Parathyroid adenoma (tissue), 2 donors: ENCODE results near the gene PRPF40A.
"Not testable (repeated sequence)": the region's sequence is repeated elsewhere in the genome, so short reads cannot be mapped to it uniquely, and the experiment has no call there.

Source experiments
- H2AFZ ChIP-seq: fragments of 300-600 bp; sonication (generic); one replicate; pipeline ENCODE4 v1.7.0; 2017; ENCODE audit warnings: antibody characterized with exemption, mild to moderate bottlenecking
- H3K27ac ChIP-seq: fragments of 300-600 bp; sonication (generic); one replicate; pipeline ENCODE4 v1.7.0; 2017
- H3K27me3 ChIP-seq: fragments of 300-600 bp; sonication (generic); one replicate; pipeline ENCODE4 v1.7.0; 2017; ENCODE audit warnings: low read length; ENCODE audit not compliant: control insufficient read depth, insufficient read depth
- H3K36me3 ChIP-seq: fragments of 300-600 bp; sonication (generic); one replicate; pipeline ENCODE4 v1.7.0; 2017; ENCODE audit warnings: low read length; ENCODE audit not compliant: control insufficient read depth, insufficient read depth
- H3K4me1 ChIP-seq: fragments of 300-600 bp; sonication (generic); one replicate; pipeline ENCODE4 v1.7.0; 2017; ENCODE audit warnings: control low read depth
- H3K4me2 ChIP-seq: fragments of 300-600 bp; sonication (generic); one replicate; pipeline ENCODE4 v1.7.0; 2017; ENCODE audit warnings: low read length
- H3K4me3 ChIP-seq: fragments of 300-600 bp; sonication (generic); one replicate; pipeline ENCODE4 v1.7.0; 2017; ENCODE audit warnings: low read depth, low read length
- H3K79me2 ChIP-seq: fragments of 300-600 bp; sonication (generic); one replicate; pipeline ENCODE4 v1.7.0; 2017; ENCODE audit warnings: control low read depth
- H3K9ac ChIP-seq: fragments of 300-600 bp; sonication (generic); one replicate; pipeline ENCODE4 v1.7.0; 2017; ENCODE audit warnings: mild to moderate bottlenecking
- H3K9me3 ChIP-seq: fragments of 300-600 bp; sonication (generic); one replicate; pipeline ENCODE4 v1.7.0; 2017; ENCODE audit warnings: low read length; ENCODE audit not compliant: control insufficient read depth
- TF ChIP-seq, protein P1 (sequence below): fragments of 300-600 bp; sonication (generic); IDR thresholded peaks from one replicate; pipeline ENCODE4 v1.7.0; 2017; ENCODE audit warnings: antibody characterized with exemption, mild to moderate bottlenecking
- donor health status: primary hyperparathyroidism.

The PRPF40A gene

DNA sequence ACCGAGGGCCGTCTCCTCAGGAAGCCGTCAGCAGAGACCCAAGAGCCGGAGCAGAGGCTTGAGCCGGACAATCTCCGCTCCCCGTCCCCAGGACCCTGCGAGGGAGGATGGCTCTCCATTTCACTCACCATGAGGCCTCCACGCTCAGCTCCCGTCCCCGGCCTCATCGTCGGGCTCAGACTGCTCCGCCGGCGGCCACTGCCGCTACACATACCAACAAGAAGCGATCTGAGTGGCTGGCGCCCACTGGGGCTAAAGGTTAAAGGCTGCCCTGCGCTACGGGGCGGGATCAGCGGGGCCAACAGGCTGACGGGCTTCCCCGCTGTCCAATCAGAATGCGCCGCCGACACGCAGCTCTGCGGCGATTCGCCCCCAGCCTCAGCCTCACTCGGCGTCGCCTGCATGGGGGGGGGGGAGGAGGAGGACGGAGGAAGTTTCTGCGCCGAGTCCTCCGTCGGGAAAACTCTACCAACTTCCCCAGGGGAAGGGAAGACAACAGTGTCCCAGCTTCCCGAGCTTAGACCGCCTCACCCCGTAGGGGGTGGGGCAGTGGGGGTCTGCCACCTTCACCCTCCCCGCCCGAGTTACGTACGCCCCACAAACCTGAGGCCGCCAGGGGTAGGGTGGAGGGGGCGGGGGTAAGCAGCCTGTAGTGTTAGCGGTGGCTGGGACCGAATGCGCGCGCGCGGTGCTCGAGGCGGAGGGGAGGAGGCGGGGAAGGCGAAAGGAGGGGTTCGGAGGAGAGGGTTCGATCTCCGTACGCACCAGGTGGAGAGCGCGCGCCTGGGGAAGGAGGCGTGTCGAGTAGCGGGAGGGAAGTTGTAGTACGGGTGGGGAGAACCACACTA is at the start of gene PRPF40A:
Gene PRPF40A (minus strand): TSS at position 234 of the 848 bp plus-strand sequence. CDS start 22 bp downstream, at position 212.
- no peaks in the 10 kb centered on the region for H3K27me3 ChIP-seq
- peak within 1 kb of the TSS; percentile 87 for H3K4me2 ChIP-seq
- peak within 1 kb of the TSS; percentile 98 for H3K27ac ChIP-seq
- H3K4me3 ChIP-seq = peak within 1 kb of the TSS; percentile 100
- no peaks in the 10 kb centered on the region for H3K9me3 ChIP-seq
- peaks cover 4% of the 10 kb centered on the region for H3K4me1 ChIP-seq
- peaks cover 39% of the 10 kb centered on the region for H3K79me2 ChIP-seq
- H3K36me3 ChIP-seq = no peaks in the 10 kb centered on the region
- peak within 1 kb of the TSS; percentile 98 for H2AFZ ChIP-seq
- TF ChIP-seq, protein P1, sequence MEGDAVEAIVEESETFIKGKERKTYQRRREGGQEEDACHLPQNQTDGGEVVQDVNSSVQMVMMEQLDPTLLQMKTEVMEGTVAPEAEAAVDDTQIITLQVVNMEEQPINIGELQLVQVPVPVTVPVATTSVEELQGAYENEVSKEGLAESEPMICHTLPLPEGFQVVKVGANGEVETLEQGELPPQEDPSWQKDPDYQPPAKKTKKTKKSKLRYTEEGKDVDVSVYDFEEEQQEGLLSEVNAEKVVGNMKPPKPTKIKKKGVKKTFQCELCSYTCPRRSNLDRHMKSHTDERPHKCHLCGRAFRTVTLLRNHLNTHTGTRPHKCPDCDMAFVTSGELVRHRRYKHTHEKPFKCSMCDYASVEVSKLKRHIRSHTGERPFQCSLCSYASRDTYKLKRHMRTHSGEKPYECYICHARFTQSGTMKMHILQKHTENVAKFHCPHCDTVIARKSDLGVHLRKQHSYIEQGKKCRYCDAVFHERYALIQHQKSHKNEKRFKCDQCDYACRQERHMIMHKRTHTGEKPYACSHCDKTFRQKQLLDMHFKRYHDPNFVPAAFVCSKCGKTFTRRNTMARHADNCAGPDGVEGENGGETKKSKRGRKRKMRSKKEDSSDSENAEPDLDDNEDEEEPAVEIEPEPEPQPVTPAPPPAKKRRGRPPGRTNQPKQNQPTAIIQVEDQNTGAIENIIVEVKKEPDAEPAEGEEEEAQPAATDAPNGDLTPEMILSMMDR = no peak
- peak within 1 kb of the TSS; percentile 70 for H3K9ac ChIP-seq

GRCh38 chr2:152766928-152767327 is 49.7 kb upstream of the PRPF40A start:
- no peaks in the 10 kb centered on the region for H3K9me3 ChIP-seq
- H3K27ac ChIP-seq = no peak overlapping the region
- no peak overlapping the region for H3K4me3 ChIP-seq
- H3K9ac ChIP-seq = no peak overlapping the region
- no peaks in the 10 kb centered on the region for H3K36me3 ChIP-seq
- TF ChIP-seq, protein P1 = no peak
- no peak overlapping the region for H3K4me2 ChIP-seq
- H3K27me3 ChIP-seq = no peaks in the 10 kb centered on the region
- H3K79me2 ChIP-seq = no peaks in the 10 kb centered on the region
- H2AFZ ChIP-seq = no peak overlapping the region
- no peaks in the 10 kb centered on the region for H3K4me1 ChIP-seq

DNA sequence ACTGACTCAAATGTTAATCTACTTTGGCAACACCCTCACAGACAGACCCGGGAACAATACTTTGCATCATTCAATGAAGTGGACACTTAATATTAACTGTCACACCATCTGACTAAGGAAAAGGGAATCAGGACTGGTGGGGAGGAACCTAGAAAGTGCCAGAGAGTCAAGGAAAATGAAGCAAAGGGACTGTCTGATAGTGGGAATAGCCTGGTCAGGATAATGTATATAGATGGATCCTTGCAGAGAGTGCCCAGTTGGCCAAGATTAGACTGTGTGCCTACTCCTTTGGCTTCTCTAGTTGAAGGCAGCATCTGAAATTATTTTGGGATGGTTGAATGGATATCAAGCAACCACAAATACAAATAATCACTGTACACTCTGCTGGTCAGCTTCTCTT is 46.4 kb upstream of the PRPF40A start:
- H3K4me3 ChIP-seq = no peak overlapping the region
- H2AFZ ChIP-seq = no peak overlapping the region
- no peaks in the 10 kb centered on the region for H3K9me3 ChIP-seq
- no peaks in the 10 kb centered on the region for H3K27me3 ChIP-seq
- no peak overlapping the region for H3K27ac ChIP-seq
- H3K4me1 ChIP-seq = no peaks in the 10 kb centered on the region
- no peaks in the 10 kb centered on the region for H3K79me2 ChIP-seq
- TF ChIP-seq, protein P1 = no peak
- no peaks in the 10 kb centered on the region for H3K36me3 ChIP-seq
- no peak overlapping the region for H3K4me2 ChIP-seq
- H3K9ac ChIP-seq = no peak overlapping the region

- not testable (repeated sequence) for H3K27ac ChIP-seq, H2AFZ ChIP-seq, H3K4me1 ChIP-seq, H3K9me3 ChIP-seq, H3K79me2 ChIP-seq, H3K4me3 ChIP-seq, H3K4me2 ChIP-seq, H3K27me3 ChIP-seq, H3K9ac ChIP-seq, H3K36me3 ChIP-seq
Measured at GRCh38 chr2:152763208-152763607, 45.9 kb upstream of the PRPF40A start.

- Histone ChIP-seq H3K79me2 (no peaks in the 10 kb centered on the region), H3K4me3 (no peak overlapping the region), H3K27ac (no peak overlapping the region), H3K27me3 (no peaks in the 10 kb centered on the region), H3K9me3 (no peaks in the 10 kb centered on the region), H3K36me3 (no peaks in the 10 kb centered on the region), H3K9ac (no peak overlapping the region), H3K4me1 (no peaks in the 10 kb centered on the region), H2AFZ (no peak overlapping the region), H3K4me2 (no peak overlapping the region)
- TF ChIP-seq, protein P1 = no peak
Measured at GRCh38 chr2:152762202-152762601, 44.9 kb upstream of the PRPF40A start.
